Astrocyte (in vitro differentiated cells and primary cell): ENCODE data around the gene FBLN5.

Experiments
- CTCF ChIP-seq: IDR thresholded peaks from 2 replicates; pipeline ENCODE4 v1.5.1; 2011; ENCODE audit warnings: low read depth, mild to moderate bottlenecking, inconsistent platforms, low read length, moderate library complexity; ENCODE audit not compliant: insufficient read depth
- EZH2 ChIP-seq: IDR thresholded peaks from 2 replicates; pipeline ENCODE4 v1.6.1; 2012; ENCODE audit warnings: mild to moderate bottlenecking, low read length, inconsistent platforms; ENCODE audit not compliant: insufficient read depth

- TF ChIP-seq CTCF (no peak), EZH2 (no peak)
These were observed 20.3 kb downstream of the FBLN5 start for GRCh38 chr14:91927191-91927590.
